GM18909 (cell line): ENCODE data around the gene GRK4.
"Not testable (repeated sequence)": the region's sequence is repeated elsewhere in the genome, so short reads cannot be mapped to it uniquely, and the experiment has no call there.

ENCODE experiments used
- ATAC-seq: cut with Tn5 transposase; IDR thresholded peaks from one replicate; pipeline ENCODE4 v1.9.1; 2021; ENCODE audit warnings: mild to moderate bottlenecking; ENCODE audit not compliant: unreplicated experiment, poor library complexity

Gene GRK4

DNA sequence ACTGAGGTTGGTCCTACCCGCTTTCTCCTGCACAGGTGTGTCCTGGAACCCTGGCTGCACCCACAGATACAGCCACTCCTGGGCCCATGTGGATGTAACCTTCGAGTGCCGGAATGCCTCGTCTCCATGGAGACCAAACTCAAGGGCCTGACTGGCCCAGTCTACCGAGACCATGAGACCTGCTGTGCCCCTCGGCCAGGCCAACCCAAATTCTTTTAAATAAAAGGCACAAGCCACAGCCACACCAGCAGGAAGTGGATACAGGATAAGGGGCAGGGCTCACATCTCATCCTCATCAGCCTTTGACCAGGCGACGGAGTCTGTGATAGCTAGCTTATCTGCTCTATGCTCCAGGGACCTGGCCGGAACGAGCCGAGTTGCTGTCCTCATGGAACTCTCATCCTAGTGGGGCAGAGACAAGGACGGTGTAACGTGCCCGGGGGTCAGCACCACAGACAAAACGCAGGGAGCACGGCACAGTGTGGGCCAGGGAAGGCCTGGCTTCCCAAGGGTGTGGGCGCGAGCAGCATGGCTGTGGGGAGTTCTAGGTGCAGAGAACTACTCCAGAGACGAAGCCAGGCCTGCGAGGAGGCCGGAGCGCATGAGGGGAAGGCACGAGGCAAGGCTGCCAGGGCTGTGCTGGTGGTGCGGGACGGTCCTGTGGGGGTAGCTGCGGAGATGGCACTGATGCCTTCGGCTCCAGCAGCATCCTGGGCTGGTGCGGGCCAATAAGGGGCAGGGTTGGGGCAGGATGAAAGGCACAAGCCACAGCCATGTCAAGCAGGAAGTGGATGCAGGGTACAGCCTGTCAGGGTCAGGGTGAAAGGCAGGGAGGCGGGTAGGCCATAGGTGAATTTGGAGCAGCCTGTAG, 22.9 kb upstream of the GRK4 start:
- ATAC-seq: no peak

DNA sequence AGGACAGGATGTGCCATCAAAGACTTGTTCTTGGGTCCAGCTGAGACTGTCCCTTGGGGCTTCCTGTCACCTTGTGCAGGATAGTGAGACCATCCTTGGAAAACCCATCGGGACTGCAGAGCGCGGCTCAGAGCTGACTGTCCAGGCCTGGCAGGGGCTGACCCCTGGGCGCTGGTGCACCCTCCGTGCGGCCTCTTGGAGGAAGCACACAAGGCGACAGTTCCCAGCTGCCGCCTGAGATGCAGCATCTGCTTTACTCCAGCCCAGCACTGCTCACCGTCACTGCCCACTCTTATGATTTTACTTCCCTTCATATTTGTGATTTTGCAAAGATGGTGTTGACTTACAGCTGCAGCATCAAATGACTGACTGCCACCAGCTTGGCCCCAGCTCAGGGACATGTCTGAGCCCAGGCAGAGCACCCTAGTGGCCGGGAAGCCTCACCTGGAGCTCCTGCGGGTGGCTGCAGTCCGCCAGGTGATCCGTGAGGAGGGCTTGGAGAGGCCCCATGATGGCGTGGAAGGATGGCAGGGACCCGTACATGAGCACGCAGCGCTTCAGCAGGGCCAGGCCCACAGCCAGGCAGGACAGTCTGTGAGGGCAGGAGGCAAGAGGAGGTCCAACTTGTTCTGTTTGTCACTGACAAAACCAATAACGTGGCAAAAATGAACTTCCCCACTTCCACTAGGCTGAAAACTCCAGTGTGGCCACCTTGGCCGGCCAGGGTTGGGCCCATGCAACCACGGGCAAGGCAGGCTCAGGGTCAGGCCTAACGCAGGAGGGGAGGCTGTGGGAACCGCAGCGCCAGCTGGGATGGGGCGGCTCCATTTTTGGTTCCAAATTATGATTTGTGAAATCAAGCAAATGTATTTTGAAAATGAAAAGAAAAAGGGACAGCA, 22.0 kb upstream of the GRK4 start:
- ATAC-seq: no peak

DNA sequence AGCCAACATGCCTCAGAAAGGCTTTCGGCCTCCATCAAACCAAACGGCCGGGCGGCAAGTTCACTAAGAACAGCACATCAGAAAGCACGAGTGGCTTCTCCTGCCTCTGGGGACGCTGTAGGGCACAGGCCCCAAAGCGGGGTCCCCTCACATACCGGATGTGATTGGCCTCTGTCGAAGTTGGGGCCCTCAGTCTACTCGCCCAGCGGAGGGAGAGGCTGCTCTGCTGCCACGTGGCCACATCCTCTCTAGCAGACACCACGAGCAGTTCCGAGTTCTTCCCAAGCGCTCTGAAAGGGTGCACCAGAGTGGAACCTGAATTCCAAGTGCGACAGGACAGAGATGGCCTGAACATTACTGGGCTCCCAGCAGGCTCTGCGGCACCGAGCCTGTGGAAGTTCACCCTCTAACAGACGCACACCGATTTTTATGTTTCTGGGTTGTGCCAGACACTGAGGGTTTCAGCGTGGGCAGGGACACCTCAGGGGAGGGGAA, 21.3 kb upstream of the GRK4 start:
- no peak for ATAC-seq

DNA sequence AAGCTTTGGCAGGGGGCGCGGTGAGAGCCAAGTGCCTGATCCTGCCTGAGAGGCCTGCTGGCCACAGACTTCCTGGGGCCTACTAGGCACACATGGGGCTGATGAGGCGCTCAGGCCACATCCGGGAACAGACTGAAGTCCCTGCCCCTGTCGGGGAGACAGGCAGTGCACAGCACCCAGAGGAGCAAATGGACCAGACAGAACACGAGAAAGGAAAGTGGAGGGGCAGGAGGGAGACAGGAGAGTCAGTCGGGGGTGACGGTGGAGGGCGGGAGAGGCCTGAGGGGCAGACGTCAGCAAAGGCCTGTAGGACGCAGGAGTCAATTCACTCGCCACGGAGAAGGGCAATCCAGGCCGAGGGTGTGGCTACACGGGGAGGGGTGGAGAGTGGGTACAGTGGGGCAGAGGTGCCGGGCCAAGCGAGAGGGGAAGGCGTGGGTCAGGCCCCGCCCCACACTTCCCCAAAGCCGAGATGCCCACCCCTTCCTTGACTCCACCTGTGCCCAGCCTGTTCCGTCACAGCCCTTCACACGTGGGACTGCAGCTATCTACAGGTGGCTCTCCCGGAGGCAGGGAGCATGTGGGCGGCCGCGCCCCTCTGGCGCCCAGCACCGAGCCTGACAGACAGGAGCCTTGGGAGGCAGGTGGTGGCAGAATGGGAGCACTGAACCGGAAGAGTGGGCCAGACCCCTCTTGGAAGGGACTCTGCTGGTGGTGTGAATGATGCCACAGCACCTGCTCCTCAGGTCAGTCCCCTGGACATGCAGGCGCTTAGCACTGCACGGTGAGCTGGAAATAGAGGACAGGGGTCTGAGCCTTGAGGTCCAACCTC, 20.6 kb upstream of the GRK4 start:
- no peak for ATAC-seq

DNA sequence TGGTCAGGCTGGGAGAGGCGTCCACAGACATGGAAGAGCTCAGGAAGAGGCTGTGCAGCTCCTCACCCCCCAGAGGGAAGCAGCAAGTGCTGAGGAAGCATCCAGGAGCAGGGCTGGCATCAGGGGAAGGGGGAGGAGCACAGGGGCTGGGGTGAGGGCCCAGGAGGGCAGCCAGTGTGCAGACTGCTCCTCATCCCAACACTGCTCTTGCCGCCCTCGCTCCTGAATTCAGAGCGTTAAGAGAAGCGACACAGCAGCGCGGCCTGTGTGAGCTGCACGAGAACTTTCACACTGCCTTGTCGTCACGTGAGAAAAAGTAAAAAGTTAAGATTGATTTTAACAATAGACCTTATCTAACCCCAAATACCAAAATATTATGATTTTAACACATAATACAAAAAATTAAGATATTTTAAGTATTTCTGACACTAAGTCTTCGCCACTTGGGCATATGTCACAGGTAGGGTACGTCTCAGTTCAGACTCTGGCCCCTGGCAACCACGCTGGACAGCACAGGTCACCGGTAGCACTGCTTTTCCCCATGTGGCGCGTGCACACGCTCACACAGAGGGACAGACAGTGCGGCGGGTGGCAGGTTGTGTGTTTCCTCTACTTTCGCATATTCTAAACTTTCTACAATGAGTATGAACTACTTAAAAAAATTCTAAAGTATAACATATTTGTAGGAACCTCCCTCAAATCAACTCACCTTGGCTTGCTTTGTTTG, 19.8 kb upstream of the GRK4 start:
- no peak for ATAC-seq

DNA sequence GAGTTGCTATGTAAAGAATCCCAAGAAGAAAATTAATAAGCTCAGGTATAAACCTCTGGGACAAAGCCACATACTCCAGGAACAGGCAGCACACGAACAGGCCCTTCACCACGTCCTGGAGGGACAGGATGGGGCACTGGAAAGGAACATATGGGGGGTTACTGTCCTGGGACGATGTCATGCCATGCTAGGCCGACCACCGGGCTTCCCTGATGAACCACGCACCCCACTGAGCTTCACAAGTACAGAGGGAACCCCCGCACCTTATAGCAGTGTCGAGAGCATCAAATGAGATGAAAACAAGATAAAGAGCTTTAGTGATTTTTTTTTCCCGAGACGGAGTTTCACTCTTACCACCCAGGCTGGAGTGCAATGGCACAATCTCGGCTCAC, 19.3 kb upstream of the GRK4 start:
- no peak for ATAC-seq

DNA sequence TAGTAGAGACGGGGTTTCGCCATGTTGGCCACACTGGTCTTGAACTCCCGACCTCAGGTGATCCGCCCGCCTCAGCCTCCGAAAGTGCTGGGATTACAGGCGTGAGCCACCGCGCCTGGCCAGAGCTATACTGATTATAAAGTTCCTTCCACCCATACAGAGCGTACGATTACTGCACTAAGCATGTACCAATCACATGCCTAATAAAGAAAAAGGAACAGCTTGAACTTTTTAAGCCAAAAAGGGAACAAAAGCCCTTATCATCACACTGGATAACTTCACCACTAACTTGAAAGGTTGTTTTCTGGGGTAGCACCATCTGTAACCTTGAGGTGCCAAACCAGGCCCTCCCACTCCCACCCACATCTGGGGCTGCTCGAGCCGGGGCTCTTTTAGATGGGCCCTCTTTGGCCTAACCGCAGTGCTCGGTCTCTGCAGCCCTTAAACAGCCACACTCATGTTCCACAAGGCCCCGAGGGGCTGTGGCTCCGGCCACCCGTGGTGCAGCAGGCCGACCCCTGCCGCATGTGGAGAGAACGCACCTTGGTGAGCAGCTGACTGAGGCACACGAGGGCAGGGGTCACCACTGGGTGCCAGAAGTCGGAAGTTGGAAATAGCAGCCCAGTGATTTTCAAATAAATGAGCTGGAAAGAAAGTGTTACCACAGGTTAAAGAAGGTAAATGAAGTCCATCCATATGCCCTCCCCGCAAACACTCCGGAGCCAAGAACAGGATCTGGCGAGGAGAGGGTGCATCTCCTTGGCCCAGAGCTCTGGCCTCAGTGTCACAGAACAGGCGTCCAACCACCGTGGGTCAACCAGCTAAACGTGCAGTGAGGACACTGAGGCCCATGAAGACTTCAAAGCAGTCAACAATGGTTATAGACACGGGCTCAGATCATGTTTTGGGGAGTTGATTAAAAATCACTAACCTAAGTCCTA, 18.5 kb upstream of the GRK4 start:
- no peak for ATAC-seq

DNA sequence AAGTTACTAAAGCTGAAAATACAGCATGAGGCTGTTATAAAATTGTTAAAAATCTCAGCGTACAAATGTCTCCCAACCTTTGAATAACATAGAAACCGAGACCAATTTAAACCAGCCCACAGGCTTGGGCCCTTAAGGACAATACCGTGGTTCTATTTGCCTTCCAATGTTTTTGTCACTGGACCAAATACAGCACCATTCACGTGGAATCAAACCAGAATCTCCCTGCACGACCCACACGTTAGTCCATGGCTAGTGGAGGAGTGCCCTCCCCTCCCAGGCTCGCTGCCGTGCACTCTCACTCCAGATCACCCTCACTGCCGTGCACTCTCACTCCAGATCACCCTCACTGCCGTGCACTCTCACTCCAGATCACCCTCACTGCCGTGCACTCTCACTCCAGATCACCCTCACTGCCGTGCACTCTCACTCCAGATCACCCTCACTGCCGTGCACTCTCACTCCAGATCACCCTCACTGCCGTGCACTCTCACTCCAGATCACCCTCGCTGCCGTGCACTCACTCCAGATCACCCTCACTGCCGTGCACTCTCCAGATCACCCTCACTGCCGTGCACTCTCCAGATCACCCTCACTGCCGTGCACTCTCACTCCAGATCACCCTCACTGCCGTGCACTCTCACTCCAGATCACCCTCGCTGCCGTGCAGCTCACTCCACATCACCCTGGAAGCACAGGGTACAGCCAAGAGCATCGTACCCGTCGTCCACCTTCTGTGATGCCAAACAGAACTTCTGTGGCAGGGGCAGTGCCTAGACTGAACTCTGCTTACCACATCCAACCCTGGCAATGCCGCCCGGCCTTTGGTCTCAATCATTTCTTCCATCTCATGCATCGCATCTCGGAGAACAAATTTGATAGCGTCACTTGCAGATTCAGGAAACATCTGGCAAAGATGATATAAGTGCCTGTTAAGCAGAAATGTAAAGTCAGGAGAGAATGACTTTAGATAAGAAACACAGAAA, 17.5 kb upstream of the GRK4 start:
- not testable (repeated sequence) for ATAC-seq

DNA sequence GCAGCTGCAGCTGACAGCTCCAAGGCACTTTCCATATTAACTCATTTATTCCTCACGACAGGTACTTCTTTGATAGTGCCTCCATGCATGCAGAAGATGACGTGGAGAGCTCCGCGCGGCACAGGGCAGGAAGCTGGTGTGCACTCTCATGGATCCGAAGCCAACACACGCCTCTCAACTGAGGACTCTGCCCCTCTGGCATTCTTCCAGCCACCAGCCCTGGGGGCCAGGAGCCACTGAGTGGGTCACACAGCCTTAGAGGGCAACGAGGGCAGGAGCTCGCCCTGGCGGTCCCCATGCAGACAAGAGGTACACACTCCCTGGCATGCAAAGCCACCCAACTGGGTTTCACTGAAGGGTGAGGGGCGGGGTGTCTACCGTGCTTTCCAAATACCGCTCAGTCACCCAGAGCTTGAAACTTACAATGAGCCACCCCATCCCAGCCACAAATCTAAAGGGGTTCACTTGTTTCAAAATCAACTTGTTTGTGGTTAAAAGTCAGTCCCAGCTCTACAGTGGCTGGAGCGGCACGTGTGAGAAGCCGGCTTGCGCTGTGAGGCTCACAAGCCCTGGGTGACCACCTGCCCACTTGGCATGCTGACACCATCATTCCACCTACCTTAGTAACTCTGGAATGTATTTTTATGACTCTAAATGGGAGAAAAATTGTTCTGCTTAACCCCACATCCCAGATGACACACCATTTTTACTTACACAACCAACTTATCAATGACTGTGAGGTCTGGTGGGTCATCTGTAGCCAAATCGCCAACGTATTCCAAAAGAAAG, 16.4 kb upstream of the GRK4 start:
- ATAC-seq: no peak

DNA sequence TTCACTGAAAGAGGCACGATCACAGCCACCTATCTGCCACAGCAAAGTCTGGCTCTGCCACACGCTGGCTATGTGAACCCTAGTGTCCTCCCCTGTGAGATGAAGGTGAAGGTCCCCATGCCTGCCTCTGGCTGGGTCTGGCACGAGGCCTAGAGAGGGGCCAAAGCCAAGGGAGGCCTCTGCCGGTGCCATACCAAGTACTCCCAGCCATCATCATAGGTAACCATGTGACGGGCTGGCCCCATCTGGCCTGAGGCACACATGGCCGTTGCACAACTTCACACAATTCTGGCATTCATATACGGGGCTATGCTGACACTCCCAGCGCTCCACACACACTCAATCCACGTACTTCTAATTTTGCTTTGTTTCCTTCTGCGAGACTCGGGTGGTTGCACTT, 15.4 kb upstream of the GRK4 start:
- ATAC-seq: no peak

DNA sequence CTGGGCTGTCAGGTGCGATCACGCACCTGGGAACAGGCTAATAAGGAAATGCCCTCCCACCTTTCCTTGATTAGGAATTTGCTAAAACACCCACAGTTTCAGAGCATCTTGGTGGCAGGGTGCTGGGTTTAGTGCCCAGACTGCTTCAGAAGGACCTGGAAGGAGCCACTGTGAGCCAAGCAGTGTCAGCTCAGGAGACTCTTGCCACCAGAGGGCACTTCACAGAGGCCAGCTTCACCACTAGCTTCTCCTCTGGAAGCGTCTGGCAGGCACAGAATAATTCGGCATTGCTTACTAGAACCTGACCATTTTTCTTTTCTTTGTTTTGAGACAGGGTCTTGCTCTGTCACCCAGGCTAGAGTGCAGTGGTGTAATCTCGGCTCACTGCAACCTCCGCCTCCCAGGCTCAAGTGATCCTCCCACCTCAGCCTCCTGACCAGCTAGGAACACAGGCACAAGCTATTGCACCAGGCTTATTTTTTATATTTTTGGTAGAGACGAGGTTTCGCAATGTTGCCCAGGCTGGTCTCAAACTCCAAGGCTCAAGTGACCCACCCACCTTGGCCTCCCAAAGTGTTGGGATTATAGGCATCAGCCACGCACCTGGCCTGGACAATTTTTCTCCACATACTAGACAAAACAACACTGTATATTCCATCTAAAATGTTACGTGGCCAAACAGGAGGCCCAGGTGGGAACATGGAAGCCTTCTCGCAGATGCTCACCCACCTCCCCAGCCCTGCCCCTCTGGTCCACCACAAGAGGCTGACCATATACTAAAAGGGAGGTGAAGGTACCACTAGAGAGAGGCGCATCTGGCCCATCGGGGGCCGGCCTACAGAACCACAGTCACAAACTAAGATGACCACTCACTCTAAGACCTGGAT, 14.2 kb upstream of the GRK4 start:
- no peak for ATAC-seq

DNA sequence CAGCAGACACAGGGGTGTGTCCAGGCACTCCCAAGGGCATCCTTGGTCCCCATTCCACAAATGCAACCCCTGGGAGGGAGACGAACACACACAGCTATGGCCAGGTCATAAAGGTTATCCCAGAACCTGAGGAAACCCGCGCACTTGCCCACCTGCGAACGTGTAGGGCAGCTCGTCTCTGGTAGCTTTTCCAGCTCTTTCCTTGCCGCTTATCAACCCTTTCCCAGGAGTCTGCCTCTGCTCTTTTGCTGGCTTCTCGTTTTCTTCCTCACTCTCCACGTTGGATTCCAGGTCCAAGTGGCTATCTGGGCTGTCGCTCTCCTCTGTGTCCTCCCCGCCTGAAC, 13.6 kb upstream of the GRK4 start:
- no peak for ATAC-seq

DNA sequence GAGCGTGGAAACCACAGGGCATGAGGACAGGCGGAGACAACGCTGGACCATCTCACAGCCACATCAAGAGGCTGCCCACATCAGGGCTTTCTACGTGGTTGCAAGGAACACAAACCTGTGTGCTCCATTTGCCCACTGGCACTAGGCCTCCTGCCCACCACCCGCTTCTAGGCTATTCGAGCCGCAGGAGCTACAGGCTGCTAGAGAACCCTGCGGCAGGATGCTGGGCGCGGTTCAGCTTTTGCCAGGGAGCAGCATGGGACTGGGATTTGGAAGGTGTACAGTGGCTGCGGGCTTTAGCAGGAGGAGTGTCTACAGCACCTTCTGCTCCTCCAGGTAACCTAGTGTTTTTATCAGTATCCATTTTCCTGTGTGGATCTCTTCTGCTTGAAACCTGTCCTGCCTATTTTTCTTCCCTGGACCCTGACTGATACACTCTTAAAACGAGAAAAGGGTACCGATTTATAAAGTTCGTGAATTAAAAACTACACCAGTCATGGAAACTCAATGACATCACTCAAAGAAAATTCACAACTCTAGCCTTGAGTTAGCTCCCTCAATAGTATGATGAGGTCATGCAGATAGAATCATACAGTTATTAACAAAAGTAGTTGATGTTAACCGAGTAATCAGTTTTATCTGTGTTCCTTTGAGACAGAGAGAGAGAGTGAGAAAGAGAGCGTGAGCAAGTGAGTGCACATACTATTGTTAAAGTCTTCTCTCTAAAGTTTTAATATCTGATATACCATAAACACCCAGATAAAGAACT, 13.0 kb upstream of the GRK4 start:
- no peak for ATAC-seq

DNA sequence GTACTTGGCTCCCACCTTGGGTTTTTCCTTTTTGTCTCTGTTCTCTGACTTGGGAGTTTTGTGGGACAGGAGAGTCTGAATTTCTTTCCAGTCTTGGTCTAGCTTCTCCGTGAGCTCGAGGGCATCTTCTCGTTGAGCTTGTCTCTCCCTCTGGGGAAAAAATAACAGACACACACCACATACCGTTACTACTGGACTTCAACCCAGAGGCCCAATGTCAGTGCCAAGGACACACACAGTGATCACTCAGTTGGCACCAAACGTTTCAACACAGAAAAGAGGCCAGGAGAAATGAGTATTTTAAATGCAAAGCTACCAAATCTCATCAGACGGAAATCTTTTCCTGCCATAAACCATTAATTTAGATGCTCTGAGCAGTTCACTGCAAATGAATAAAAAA, 9.9 kb upstream of the GRK4 start:
- no peak for ATAC-seq
